ENCODE results near the gene SLC4A3. TPM values are rescaled to one million over a fixed set of nuclear protein-coding genes. Genes with fewer than 3 reads are reported as not detected.

The SLC4A3 gene
- total and polyA plus RNA-seq, 2 of the 8 experiments (the other 6 are each of a cell fraction or from before 2014, with no cell fraction given): 4.8 to 7.4 TPM

- TF ChIP-seq CTCF (IDR thresholded peaks at IDR 0.05; ENCODE audit: control extremely low read depth in 1 of 3, insufficient read depth in 1 of 3, low read depth in 1 of 3, low read length in 3 of 3) (no peak), SIRT6 (IDR thresholded peaks at IDR 0.05; ENCODE audit: low read length) (no peak), KDM5A (IDR thresholded peaks at IDR 0.05; ENCODE audit: low read length) (no peak), CHD1 (IDR thresholded peaks at IDR 0.05; ENCODE audit: low read depth, low read length) (no peak)
Observed at GRCh38 chr2:219664944-219665343, 37.5 kb downstream of the SLC4A3 start (continued).
